Mesothelial cell of epicardium (in vitro differentiated cells): Measurements from ENCODE around the gene EDEM3. TPM values are rescaled to one million over a fixed set of nuclear protein-coding genes. Genes with fewer than 3 reads are reported as not detected.
"Not testable (repeated sequence)": the region's sequence is repeated elsewhere in the genome, so short reads cannot be mapped to it uniquely, and the experiment has no call there.

Experiments used
- DNase-seq, 2 experiments: peaks; one replicate each; pipeline ENCODE4 v3.0.0; 2021; ENCODE audit warnings: low spot score in 2 of 2; ENCODE audit not compliant: unreplicated experiment in 2 of 2
- H3K27ac Mint-ChIP-seq: 2 replicates; pipeline ENCODE4 v1.8.0; 2021; ENCODE audit warnings: mixed read lengths
- H3K27me3 Mint-ChIP-seq: 2 replicates; pipeline ENCODE4 v1.8.0; 2021; ENCODE audit warnings: low read depth, mixed read lengths
- H3K36me3 Mint-ChIP-seq: 2 replicates; pipeline ENCODE4 v1.8.0; 2021; ENCODE audit warnings: mixed read lengths
- H3K4me1 Mint-ChIP-seq: 2 replicates; pipeline ENCODE4 v1.8.0; 2021; ENCODE audit warnings: mixed read lengths
- H3K4me3 Mint-ChIP-seq: 2 replicates; pipeline ENCODE4 v1.8.0; 2021; ENCODE audit warnings: mild to moderate bottlenecking, moderate library complexity, mixed read lengths
- H3K9me3 Mint-ChIP-seq: 2 replicates; pipeline ENCODE4 v1.8.0; 2021; ENCODE audit warnings: mixed read lengths
- CTCF ChIP-seq: fragments of 200-600 bp; sonication (generic); IDR thresholded peaks from one replicate; pipeline ENCODE4 v1.5.0; 2021; ENCODE audit warnings: antibody characterized with exemption; ENCODE audit not compliant: unreplicated experiment
- total RNA-seq: library from RNA; stranded (reverse); gene quantifications from 3 replicates; pipeline ENCODE4 v1.2.1, GENCODE V29; 2021

EDEM3 gene
- total RNA-seq, 1 donor from 2014 or later = 25.4 TPM

- peaks cover 2% of the 10 kb centered on the region for H3K4me1 Mint-ChIP-seq
Measured at GRCh38 chr1:184789884-184790283, 35.2 kb upstream of the EDEM3 start.

GRCh38 chr1:184788970-184789369 is 34.3 kb upstream of the EDEM3 start:
- peaks cover 3% of the 10 kb centered on the region for H3K36me3 Mint-ChIP-seq
- TF ChIP-seq CTCF = no peak
- no peaks in the 10 kb centered on the region for H3K27me3 Mint-ChIP-seq
- H3K9me3 Mint-ChIP-seq = peaks cover 17% of the 10 kb centered on the region
- no peak for DNase-seq
- H3K27ac Mint-ChIP-seq = no peak overlapping the region
- H3K4me3 Mint-ChIP-seq = no peak overlapping the region
- H3K4me1 Mint-ChIP-seq = peaks cover 2% of the 10 kb centered on the region

More at GRCh38 chr1:184789884-184790283, 35.2 kb upstream of the EDEM3 start:
- Mint-ChIP-seq H3K36me3 (no peaks in the 10 kb centered on the region), H3K27me3 (no peaks in the 10 kb centered on the region), H3K4me3 (no peak overlapping the region), H3K27ac (no peak overlapping the region), H3K9me3 (peaks cover 10% of the 10 kb centered on the region)
- DNase-seq = no peak
- no peak for TF ChIP-seq CTCF

GRCh38 chr1:184785529-184785928 is 30.9 kb upstream of the EDEM3 start:
- no peak for TF ChIP-seq CTCF
- no peak overlapping the region for H3K4me3 Mint-ChIP-seq
- H3K4me1 Mint-ChIP-seq = peaks cover 2% of the 10 kb centered on the region
- peaks cover 3% of the 10 kb centered on the region for H3K36me3 Mint-ChIP-seq
- no peaks in the 10 kb centered on the region for H3K27me3 Mint-ChIP-seq
- DNase-seq = no peak
- H3K27ac Mint-ChIP-seq = no peak overlapping the region
- peaks cover 39% of the 10 kb centered on the region for H3K9me3 Mint-ChIP-seq

- H3K27ac Mint-ChIP-seq, H3K4me1 Mint-ChIP-seq, H3K36me3 Mint-ChIP-seq, DNase-seq, H3K4me3 Mint-ChIP-seq, H3K27me3 Mint-ChIP-seq: not testable (repeated sequence)
- peaks cover 39% of the 10 kb centered on the region for H3K9me3 Mint-ChIP-seq
Measured at GRCh38 chr1:184783723-184784122, 29.1 kb upstream of the EDEM3 start.

- H3K27ac Mint-ChIP-seq = no peak overlapping the region
- peaks cover 3% of the 10 kb centered on the region for H3K36me3 Mint-ChIP-seq
- H3K27me3 Mint-ChIP-seq = no peaks in the 10 kb centered on the region
- DNase-seq = no peak
- no peak overlapping the region for H3K4me3 Mint-ChIP-seq
- no peak for TF ChIP-seq CTCF
- no peaks in the 10 kb centered on the region for H3K4me1 Mint-ChIP-seq
- peaks cover 38% of the 10 kb centered on the region for H3K9me3 Mint-ChIP-seq
Measured at GRCh38 chr1:184781941-184782340, 27.3 kb upstream of the EDEM3 start.

GRCh38 chr1:184775885-184776284 is 21.2 kb upstream of the EDEM3 start:
- Mint-ChIP-seq H3K36me3 (no peaks in the 10 kb centered on the region), H3K4me1 (no peaks in the 10 kb centered on the region), H3K27ac (no peak overlapping the region), H3K4me3 (no peak overlapping the region), H3K9me3 (peaks cover 4% of the 10 kb centered on the region), H3K27me3 (no peaks in the 10 kb centered on the region)
- no peak for DNase-seq
- TF ChIP-seq CTCF = no peak
